Measurements from ENCODE around the gene RCBTB1.
"Not testable (repeated sequence)": the region's sequence is repeated elsewhere in the genome, so short reads cannot be mapped to it uniquely, and the experiment has no call there.

The RCBTB1 gene

DNA sequence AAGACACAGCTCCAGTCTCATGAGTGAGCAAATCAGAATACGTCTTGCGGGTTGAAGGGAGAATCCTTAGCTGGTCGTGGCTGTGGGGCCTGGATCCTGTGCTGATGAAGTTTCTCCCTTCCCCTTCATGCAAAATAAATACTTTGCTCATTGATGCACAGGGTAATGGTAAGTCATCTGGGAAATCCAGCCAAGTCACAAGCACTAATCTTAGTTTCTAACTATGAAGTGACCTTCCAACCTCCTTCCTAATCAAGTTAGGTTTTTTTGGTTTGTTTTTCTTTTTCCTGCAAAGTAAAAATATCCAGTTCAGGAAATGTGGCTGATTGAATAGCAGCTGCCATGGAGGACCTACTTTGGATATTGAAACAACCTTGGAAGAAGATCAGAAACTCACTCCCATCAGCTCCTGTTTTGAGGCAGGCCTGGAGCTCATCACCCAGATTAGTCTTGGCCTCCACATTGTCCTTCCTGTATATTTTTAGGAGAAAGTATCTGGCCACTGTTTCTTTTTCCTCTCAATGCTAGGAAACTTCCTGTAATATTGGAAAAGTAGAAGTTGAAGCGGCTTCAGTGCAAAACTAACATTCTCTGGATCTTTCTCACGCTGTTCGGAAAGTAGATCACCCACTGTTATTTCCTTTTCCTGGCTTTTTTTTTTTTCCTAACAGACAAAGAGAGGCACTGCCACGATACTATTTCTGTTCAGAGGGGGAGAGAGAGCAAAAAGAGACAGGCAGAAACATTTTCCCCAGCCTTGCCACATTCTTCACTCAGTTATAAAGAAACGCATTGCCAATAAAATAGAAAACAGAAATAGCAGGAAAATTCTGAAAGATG is 30.7 kb upstream of the RCBTB1 start:
- no peak overlapping the region for H3K4me3 ChIP-seq (ENCODE audit: low read depth, low read length)
- no peak for DNase-seq (ENCODE audit: low read depth)
- TF ChIP-seq, protein P1, sequence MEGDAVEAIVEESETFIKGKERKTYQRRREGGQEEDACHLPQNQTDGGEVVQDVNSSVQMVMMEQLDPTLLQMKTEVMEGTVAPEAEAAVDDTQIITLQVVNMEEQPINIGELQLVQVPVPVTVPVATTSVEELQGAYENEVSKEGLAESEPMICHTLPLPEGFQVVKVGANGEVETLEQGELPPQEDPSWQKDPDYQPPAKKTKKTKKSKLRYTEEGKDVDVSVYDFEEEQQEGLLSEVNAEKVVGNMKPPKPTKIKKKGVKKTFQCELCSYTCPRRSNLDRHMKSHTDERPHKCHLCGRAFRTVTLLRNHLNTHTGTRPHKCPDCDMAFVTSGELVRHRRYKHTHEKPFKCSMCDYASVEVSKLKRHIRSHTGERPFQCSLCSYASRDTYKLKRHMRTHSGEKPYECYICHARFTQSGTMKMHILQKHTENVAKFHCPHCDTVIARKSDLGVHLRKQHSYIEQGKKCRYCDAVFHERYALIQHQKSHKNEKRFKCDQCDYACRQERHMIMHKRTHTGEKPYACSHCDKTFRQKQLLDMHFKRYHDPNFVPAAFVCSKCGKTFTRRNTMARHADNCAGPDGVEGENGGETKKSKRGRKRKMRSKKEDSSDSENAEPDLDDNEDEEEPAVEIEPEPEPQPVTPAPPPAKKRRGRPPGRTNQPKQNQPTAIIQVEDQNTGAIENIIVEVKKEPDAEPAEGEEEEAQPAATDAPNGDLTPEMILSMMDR (IDR thresholded peaks at IDR 0.05; ENCODE audit: low read depth, low read length, missing control alignments): no peak

- H3K4me3 ChIP-seq (ENCODE audit: low read depth, low read length); DNase-seq (ENCODE audit: low read depth): not testable (repeated sequence)
Observed at GRCh38 chr13:49612042-49612441, 26.7 kb upstream of the RCBTB1 start.

DNA sequence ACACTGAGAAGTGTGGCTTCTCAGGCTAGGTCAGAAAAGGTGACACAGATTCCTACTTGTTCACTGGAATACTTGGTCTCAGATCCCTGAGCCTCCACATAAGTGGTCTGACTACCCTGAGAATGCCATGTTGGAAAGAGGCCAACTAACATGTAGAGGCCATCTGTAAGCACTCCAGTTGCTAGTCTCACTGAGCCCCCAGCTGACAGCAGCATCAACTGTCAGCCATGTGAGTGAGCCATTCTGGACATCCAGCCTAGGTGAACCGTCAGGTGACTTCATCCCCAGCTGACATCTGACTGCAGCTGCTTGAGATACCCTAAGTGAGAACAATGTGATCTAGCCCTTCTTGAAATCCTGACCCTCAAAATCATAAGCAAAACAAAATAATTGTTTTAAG is 24.8 kb upstream of the RCBTB1 start:
- no peak for DNase-seq (ENCODE audit: low read depth)
- TF ChIP-seq, protein P1 (IDR thresholded peaks at IDR 0.05; ENCODE audit: low read depth, low read length, missing control alignments): no peak
- no peak overlapping the region for H3K4me3 ChIP-seq (ENCODE audit: low read depth, low read length)

- H3K4me3 ChIP-seq (ENCODE audit: low read depth, low read length): no peak overlapping the region
- TF ChIP-seq, protein P1 (IDR thresholded peaks at IDR 0.05; ENCODE audit: low read depth, low read length, missing control alignments): no peak
Observed at GRCh38 chr13:49608651-49609331, 23.4 kb upstream of the RCBTB1 start.

DNA sequence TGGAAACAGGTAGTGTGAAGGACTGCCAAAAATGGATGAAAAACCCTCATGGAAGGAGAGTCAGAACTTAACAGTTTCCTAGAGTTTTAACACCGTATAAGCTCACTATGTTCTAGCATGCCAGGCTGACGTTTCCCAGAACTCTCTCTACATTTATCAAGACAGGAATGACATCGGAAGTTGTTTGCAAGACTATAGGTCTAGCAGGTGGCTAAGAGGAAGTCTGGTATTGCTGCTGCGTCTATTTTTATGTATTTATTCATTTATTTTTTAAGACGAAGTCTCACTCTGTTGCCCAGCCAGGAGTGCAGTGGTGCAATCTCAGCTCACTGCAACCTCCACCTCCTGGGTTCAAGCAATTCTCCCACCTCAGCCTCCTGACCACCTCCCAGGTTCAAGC is 22.4 kb upstream of the RCBTB1 start:
- TF ChIP-seq, protein P1 (IDR thresholded peaks at IDR 0.05; ENCODE audit: low read depth, low read length, missing control alignments): no peak
- no peak for DNase-seq (ENCODE audit: low read depth)
- no peak overlapping the region for H3K4me3 ChIP-seq (ENCODE audit: low read depth, low read length)

More at GRCh38 chr13:49608651-49609331, 23.4 kb upstream of the RCBTB1 start:
- DNase-seq (ENCODE audit: low read depth): no peak

DNA sequence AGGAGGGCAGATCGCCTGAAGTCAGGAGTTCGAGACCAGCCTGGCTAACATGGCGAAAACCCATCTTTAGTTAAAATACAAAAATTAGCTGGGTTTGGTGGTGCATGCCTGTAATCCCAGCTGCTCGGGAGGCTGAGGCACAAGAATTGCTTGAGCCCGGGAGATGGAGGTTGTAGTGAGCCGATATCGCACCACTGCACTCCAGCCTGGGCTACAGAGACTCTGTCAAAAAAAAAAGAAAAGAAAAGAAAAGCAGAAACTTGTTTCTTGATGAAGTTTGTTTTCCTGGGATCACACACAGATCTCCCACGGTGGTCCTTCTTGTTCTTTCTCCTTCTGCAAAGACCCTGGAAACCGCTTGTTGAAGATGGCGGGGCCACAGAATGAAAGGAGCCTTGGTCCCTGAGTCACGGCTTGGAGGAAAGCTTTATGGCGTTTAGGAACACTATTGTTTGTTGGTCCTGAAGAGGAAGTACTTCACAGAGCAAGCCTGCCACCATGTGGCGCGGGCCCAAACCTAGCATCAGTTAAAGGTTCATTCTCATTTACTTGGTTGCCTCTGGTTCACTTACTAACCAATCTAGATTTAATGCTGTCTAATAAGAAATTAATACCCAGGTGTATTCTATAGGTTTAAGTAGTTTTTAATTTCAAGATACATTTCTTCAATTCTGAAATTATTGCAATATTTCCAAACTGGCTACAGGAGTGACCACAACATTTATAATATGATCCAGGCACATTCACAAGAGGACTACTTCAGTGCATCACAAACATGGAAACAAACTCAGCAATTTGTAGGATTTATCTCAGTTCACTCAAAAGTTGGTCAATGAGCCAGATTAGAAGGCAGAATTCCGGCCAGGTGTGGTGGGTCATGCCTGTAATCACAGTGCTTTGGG is 21.6 kb upstream of the RCBTB1 start:
- TF ChIP-seq, protein P1 (IDR thresholded peaks at IDR 0.05; ENCODE audit: low read depth, low read length, missing control alignments): peak; percentile 77
- peak overlapping the region; percentile 33 for H3K4me3 ChIP-seq (ENCODE audit: low read depth, low read length)
- DNase-seq (ENCODE audit: low read depth): peak; percentile 76

- H3K4me3 ChIP-seq (ENCODE audit: low read depth, low read length): no peak overlapping the region
- TF ChIP-seq, protein P1 (IDR thresholded peaks at IDR 0.05; ENCODE audit: low read depth, low read length, missing control alignments): no peak
- no peak for DNase-seq (ENCODE audit: low read depth)
Observed at GRCh38 chr13:49604570-49604969, 19.2 kb upstream of the RCBTB1 start.

DNA sequence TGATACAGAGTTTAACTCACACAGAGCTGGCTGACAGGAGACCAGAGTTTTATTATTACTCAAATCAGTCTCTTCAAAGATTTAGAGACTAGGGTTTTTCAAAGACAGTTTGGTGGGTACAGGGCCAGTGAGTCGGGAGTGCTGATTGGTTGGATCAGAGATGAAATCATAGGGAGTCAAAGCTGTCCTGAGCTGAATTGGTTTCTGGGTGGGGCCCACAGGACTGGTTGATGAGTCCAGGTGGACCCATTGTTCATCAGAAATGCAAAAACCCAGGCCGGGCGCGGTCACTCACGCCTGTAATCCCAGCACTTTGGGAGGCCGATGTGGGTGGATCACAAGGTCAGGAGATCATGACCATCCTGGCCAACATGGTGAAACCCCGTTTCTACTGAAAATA is 17.3 kb upstream of the RCBTB1 start:
- not testable (repeated sequence) for H3K4me3 ChIP-seq (ENCODE audit: low read depth, low read length); DNase-seq (ENCODE audit: low read depth)

Data from GM12864 (cell line).